Measurements from ENCODE around the gene CC2D1A. TPM values are rescaled to one million over a fixed set of nuclear protein-coding genes. Genes with fewer than 3 reads are reported as not detected.

CC2D1A gene
- polyA plus RNA-seq, 3 donors = 17.0 to 27.9 (median 20.4) TPM

GRCh38 chr19:13926715-13927114 is 20.7 kb downstream of the CC2D1A start:
- no peak overlapping the region for H3K27ac ChIP-seq (ENCODE audit: low read depth, low read length)
- WGBS, 3 donors = 62 to 90% (median 67%) methylated on average over 8 of the region's 8 CpGs

- H3K27ac ChIP-seq (ENCODE audit: low read depth, low read length) = no peak overlapping the region
- 87 to 89% (median 88%) methylated on average over 12 of the region's 12 CpGs for WGBS, 3 donors
Measured at GRCh38 chr19:13929340-13929739, 23.3 kb downstream of the CC2D1A start.

GRCh38 chr19:13929956-13930355 is 24.0 kb downstream of the CC2D1A start:
- no peak overlapping the region for H3K27ac ChIP-seq (ENCODE audit: low read depth, low read length)
- 89 to 94% (median 89%) methylated on average over 13 to 17 of the region's 17 CpGs for WGBS, 3 donors

GRCh38 chr19:13930402-13930801 is 24.4 kb downstream of the CC2D1A start:
- H3K27ac ChIP-seq (ENCODE audit: low read depth, low read length) = no peak overlapping the region
- whole genome bisulfite sequencing, 3 donors = 83 to 86% (median 85%) methylated on average over 13 to 17 of the region's 17 CpGs

- WGBS, 3 donors = 83 to 89% (median 86%) methylated on average over 28 to 30 of the region's 30 CpGs
Measured at GRCh38 chr19:13931391-13932148, 25.6 kb downstream of the CC2D1A start.

GRCh38 chr19:13932149-13932637 is 26.2 kb downstream of the CC2D1A start:
- WGBS, 3 donors = 88 to 95% (median 91%) methylated on average over 6 of the region's 6 CpGs
- H3K27ac ChIP-seq (ENCODE audit: low read depth, low read length) = no peak overlapping the region

More at GRCh38 chr19:13931391-13932148, 25.6 kb downstream of the CC2D1A start:
- no peak overlapping the region for H3K27ac ChIP-seq (ENCODE audit: low read depth, low read length)

GRCh38 chr19:13932911-13933393 is 27.0 kb downstream of the CC2D1A start:
- no peak overlapping the region for H3K27ac ChIP-seq (ENCODE audit: low read depth, low read length)
- WGBS, 3 donors = 80 to 90% (median 89%) methylated on average over 39 to 42 of the region's 42 CpGs

GRCh38 chr19:13934785-13935109 is 28.7 kb downstream of the CC2D1A start:
- no peak overlapping the region for H3K27ac ChIP-seq (ENCODE audit: low read depth, low read length)
- WGBS, 3 donors = 88 to 97% (median 94%) methylated on average over 2 of the region's 2 CpGs

- 60 to 79% (median 76%) methylated on average over 19 to 22 of the region's 22 CpGs for WGBS, 3 donors
Measured at GRCh38 chr19:13935765-13936510, 29.9 kb downstream of the CC2D1A start.

GRCh38 chr19:13937479-13938300 is 31.7 kb downstream of the CC2D1A start:
- WGBS, 3 donors = 11 to 19% (median 17%) methylated on average over 29 of the region's 29 CpGs

More at GRCh38 chr19:13935765-13936510, 29.9 kb downstream of the CC2D1A start:
- H3K27ac ChIP-seq (ENCODE audit: low read depth, low read length) = no peak overlapping the region

GRCh38 chr19:13938301-13939064 is 32.5 kb downstream of the CC2D1A start, which contains the start of gene PODNL1:
TSS of gene PODNL1 (minus strand) at chr19:13938417. CDS start at chr19:13938181, 236 bp downstream.
- 13 to 34% (median 15%) methylated on average over 12 to 21 of the region's 21 CpGs for WGBS, 3 donors
- no peak within 1 kb of the TSS for H3K27ac ChIP-seq (ENCODE audit: low read depth, low read length)

More at GRCh38 chr19:13937479-13938300, 31.7 kb downstream of the CC2D1A start:
- no peak overlapping the region for H3K27ac ChIP-seq (ENCODE audit: low read depth, low read length)

- H3K27ac ChIP-seq (ENCODE audit: low read depth, low read length) = no peak overlapping the region
- WGBS, 3 donors = 94 to 95% (median 95%) methylated on average over 1 of the region's 1 CpG
Measured at GRCh38 chr19:13942023-13942684, 36.2 kb downstream of the CC2D1A start.

- no peak overlapping the region for H3K27ac ChIP-seq (ENCODE audit: low read depth, low read length)
- 94 to 98% (median 96%) methylated on average over 4 of the region's 4 CpGs for WGBS, 3 donors
Measured at GRCh38 chr19:13946414-13946813, 40.4 kb downstream of the CC2D1A start.

GRCh38 chr19:13951043-13951442 is 45.0 kb downstream of the CC2D1A start:
- H3K27ac ChIP-seq (ENCODE audit: low read depth, low read length) = no peak overlapping the region
- 79 to 93% (median 87%) methylated on average over 2 of the region's 2 CpGs for WGBS, 3 donors

GRCh38 chr19:13951799-13952153 is 45.8 kb downstream of the CC2D1A start:
- 11 to 12% (median 11%) methylated on average over 20 of the region's 20 CpGs for WGBS, 3 donors
- H3K27ac ChIP-seq (ENCODE audit: low read depth, low read length) = no peak overlapping the region

- 1% methylated on average over 41 to 62 of the region's 65 CpGs for WGBS, 3 donors
- H3K27ac ChIP-seq (ENCODE audit: low read depth, low read length) = no peak within 1 kb of the TSS
Measured at GRCh38 chr19:13952154-13952930, 46.3 kb downstream of the CC2D1A start, which contains the start of gene DCAF15. TSS of gene DCAF15 (plus strand) at chr19:13952509. CDS start at chr19:13952513, 4 bp downstream.

All from adipose tissue (tissue), 3 donors.